Stimulated activated CD4-positive, alpha-beta T cell treated with anti-CD3 and anti-CD28 coated beads, TNF-alpha, amount 100 ng/mL, for 4 hours (primary cell): Measurements from ENCODE around the gene ERN1.

Experiments
- DNase-seq, 3 experiments: peaks; one replicate each; pipeline ENCODE4 v3.0.0-alpha.2; 2020; ENCODE audit warnings: low read depth in 3 of 3

ERN1 gene

GRCh38 chr17:64004903-64005733, 124.8 kb downstream of the ERN1 start:
- no peak for DNase-seq

- no peak for DNase-seq
These were observed 125.7 kb downstream of the ERN1 start for GRCh38 chr17:64004218-64004770.

DNA sequence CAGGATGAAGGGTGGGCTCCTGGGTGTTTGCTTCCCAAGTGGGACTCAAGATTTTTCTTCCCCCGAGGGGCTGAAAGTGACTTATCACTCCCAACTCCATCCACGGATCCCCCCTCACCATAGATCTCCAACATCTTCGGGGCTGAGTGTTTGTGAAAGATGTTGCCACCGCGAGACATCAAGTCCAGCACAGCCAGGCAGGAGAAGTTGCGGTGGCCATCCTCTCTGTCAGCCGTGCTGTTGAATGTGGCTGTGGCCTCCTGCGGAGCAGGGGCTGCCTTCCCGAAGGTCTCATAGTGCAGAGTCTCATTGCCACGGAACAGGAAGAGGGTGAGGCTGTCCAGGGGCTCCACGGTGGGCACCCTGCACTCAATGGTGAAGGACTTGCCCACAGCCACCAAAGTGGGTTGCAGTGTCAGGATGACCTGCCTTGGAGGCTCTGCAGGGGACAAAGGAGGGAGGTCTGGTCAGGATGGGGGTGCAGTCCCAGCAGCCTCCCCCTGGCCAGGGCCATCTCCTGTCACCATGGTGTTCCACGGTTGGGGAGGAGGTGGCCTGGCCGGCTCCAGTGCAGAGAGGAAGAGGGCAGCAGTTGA, 126.3 kb downstream of the ERN1 start:
- DNase-seq = no peak

DNA sequence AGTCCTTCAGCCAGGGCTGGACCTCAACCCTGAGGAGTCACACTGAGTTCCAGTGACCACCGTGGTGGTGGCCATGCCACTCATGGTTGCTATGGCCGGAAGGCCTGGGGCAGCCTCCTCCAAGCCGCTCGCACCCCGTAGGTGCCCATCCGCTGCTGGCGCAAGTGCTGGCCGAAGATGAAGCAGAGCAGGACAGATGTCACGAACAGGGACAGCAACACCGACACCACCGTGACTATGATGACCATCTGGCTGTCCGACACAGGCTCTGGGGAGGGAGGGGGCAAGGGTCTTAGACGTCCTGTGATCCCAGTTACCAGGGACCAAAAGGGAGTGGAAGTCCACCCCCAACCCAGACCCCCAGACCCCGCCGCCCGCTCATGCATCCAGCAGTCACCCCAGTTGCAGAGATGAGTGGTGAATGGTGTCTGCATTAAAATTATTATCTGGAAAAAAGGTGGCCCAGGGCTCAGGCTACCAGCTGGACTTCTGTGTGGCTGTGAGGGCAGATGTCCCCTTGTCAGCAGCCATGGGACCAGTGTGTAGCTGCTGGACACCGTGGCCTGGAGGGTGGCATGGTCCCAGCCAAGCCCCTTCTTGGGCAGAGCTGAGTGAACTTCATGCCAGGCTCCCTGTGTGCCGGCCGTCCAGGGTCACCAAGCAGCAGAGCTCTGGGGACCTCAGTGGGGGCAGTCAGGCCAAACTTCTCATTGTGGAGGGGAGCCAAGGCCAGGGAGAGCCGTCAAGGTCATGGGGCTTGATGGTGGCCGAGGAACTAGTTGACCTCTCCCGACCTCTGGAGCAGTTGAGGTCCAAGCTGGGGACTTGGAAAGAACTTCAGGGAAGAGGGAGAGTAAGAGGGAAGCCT, 127.1 kb downstream of the ERN1 start:
- no peak for DNase-seq

- DNase-seq = no peak
These were observed 128.0 kb downstream of the ERN1 start for GRCh38 chr17:64001763-64002529.

DNA sequence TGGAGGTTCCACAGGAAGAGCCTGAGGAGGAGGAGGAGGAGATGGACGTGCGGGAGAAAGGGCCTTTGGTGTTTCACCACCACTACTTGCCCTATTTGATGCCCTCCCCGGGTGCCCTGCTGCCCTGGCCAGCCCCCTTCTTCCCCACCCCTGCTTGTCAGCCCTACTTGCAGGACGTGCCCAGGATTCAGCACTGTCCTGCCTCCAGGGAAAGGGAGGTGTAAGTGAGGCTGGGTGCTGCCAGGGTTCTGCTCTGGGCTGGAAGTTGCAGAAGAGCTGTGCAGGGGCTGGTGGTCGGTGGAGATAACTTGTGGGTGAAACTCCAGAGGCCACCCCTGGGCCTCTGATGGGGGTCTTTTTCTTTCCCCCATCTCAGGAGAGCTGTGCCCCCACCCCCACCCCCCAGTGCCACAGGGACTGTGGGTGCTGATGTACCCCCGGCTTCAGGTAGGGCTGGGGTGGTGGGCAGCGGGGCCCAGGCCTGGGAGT, 128.8 kb downstream of the ERN1 start:
- no peak for DNase-seq

DNA sequence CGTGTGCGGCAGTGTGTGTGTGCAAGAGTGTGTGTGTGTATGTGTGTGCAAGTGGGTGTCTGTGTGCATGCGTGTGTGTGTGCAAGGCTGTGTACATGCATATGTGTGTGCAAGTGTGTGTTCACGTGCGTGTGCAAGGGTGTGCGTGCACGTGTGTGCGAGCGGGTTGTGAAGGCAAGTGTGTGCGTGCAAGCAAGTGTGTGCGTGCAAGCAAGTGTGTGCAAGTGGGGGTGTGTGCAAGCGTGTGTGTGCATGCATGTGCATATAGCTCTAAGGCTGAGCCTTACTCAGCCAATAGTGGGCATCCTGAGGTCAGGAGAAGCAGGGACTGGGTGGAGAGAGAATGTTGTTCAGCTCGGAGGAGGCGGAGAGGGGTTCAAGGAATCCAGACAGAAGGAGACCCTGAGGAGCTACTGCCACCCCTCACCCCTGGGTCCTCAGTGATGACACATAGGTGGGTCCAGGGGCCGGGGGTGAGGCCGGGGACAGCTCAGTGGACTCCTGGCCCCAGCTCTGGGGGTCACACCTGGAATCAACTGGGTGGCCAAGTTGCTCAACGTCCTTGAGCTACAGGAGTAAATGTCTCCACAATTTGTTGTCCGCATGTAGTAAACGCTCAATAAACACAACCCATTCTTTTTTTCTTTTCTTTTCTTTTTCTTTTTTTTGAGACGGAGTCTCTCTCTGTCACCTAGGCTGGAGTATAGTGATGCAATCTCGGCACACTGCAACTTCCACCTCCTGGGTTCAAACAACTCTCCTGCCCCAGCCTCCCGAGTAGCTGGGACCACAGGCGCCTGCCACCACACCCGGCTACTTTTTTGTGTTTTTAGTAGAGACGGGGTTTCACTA, 130.0 kb downstream of the ERN1 start:
- no peak for DNase-seq

- no peak for DNase-seq
These were observed 130.9 kb downstream of the ERN1 start for GRCh38 chr17:63998721-63999679.

GRCh38 chr17:63998050-63998720, 131.8 kb downstream of the ERN1 start, which contains the start of gene PRR29:
Gene PRR29 (plus strand): TSS chr17:63998351. CDS start chr17:63998365, 14 bp downstream.
- peak; percentile 43 to 51 (median 51) for DNase-seq

DNA sequence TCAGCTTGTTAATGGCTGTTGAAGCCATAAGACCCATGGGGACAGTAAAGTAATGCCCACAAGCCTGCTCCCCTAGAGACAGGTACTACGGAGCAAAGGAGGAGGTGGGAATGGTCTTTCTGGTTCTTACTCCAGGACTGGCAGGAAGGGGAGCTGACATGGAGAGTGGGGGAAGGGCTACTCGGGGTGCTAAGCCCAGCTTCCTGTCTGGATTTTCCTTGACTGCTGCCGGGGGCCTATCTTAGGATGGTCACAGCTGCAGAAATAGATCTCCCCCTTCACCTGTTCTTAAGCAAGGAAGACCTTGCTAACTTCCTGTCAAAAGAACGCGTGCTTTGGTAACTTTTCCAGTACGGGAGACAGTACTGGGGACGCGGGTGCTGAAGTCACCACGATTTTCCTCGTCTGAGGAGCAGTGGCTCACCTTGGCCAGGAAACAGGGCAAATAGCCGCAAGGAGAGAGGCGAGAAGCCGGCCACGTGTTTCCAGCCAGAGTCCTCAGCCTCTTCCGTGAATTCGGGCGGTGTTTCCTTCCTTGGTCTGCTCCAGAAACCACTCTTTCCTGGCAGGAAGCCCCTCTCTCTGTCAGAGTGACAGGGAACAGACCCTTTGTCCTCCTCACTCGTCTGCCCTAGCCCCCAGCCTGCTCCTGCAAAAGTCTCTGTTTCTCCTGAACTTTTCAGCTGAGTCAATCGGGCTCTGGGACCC, 132.4 kb downstream of the ERN1 start:
- DNase-seq = no peak

DNA sequence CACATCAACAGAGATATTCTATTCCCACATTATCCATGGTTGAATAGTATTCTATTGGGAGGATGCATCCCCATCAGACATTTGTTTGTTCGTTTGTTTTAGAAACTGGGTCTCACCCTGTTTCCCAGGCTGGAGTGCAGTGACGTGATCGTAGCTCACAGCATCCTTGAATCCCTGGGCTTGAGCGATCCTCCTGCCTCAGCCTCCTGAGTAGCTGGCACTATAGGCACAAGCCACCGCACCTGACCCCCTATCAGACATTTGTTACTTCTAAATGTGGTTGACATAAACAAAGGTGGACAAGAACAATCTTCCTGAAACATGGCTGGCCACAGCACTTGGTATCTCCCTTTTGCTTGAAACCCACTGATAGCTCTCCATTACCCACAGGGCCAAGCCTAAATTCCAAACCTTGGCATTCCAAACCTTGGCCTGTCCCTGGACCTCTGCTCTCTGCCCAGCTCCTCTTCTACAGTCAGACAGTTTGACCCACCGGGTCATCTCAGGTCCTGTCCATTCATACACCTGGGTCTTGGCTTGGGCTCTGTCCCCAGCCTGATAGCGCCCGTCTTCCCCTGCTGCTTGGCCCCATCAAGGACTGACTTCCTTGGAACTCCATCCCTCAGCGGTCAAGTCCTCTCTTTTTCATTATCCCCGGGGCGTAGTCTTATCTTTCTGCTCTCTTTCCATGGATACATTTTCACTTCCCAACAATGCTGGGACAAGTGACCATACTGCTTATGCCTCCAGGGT, 133.3 kb downstream of the ERN1 start:
- no peak for DNase-seq

DNA sequence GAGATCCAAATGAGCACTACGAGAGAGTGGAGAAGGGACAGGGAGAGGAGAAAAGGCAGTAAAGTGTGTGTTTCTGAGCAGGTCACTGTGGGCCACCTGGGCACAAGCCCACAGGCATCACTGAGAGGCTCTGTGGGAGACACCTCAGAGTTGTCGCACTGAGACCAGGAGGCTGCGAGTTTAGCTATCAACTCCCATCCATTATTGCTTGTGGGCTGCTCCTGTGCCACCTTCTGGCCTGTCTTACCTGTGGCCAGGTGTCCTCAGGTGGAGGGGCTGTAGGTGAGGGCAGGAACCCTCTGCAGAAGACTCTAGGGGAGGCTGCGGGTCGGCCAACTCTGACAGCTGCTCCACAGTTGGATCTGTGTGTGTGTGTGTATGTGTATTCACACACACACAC, 134.3 kb downstream of the ERN1 start:
- DNase-seq = no peak

GRCh38 chr17:63993368-63993985, 136.5 kb downstream of the ERN1 start:
- no peak for DNase-seq

GRCh38 chr17:63991611-63992010, 138.3 kb downstream of the ERN1 start:
- DNase-seq = no peak

GRCh38 chr17:63989622-63990345, 140.2 kb downstream of the ERN1 start:
- DNase-seq = no peak
